ENCODE measurements around the gene CHI3L2. TPM values are rescaled to one million over a fixed set of nuclear protein-coding genes. Genes with fewer than 3 reads are reported as not detected.

The CHI3L2 gene
- total RNA-seq, 4 donors from 2014 or later, result 0.42 to 13.1 (median 4.7) TPM; not detected in 1

GRCh38 chr1:111283838-111284237, 56.3 kb downstream of the CHI3L2 start:
- Histone ChIP-seq H3K4me3 (no peak overlapping the region), H3K27me3 (no peaks in the 10 kb centered on the region), H3K27ac (no peak overlapping the region), H3K4me1 (no peaks in the 10 kb centered on the region), H3K9me3 (no peaks in the 10 kb centered on the region), H3K36me3 (no peaks in the 10 kb centered on the region)
- no peak for TF ChIP-seq CTCF (IDR thresholded peaks at IDR 0.05)
- TF ChIP-seq POLR2AphosphoS5 (IDR thresholded peaks at IDR 0.05), result no peak
- TF ChIP-seq POLR2A (IDR thresholded peaks at IDR 0.05), result no peak
- TF ChIP-seq EP300 (IDR thresholded peaks at IDR 0.05), result no peak
- no peak for ATAC-seq

GRCh38 chr1:111285879-111286278, 58.4 kb downstream of the CHI3L2 start:
- H3K4me1 ChIP-seq, result no peaks in the 10 kb centered on the region
- WGBS, 2 donors (ENCODE audit: low coverage in 1 of 2), result 82% methylated on average over 2 of the region's 2 CpGs; no CpG with 5 or more reads in 1 of the 2 donors
- no peak overlapping the region for H3K27ac ChIP-seq
- no peaks in the 10 kb centered on the region for H3K27me3 ChIP-seq
- no peaks in the 10 kb centered on the region for H3K9me3 ChIP-seq
- no peaks in the 10 kb centered on the region for H3K36me3 ChIP-seq
- no peak for ATAC-seq
- H3K4me3 ChIP-seq, result no peak overlapping the region
- TF ChIP-seq EP300 (IDR thresholded peaks at IDR 0.05) (no peak), POLR2AphosphoS5 (IDR thresholded peaks at IDR 0.05) (no peak), CTCF (IDR thresholded peaks at IDR 0.05) (no peak), POLR2A (IDR thresholded peaks at IDR 0.05) (no peak)

GRCh38 chr1:111286912-111287311, 59.4 kb downstream of the CHI3L2 start:
- no peaks in the 10 kb centered on the region for H3K36me3 ChIP-seq
- TF ChIP-seq POLR2A (IDR thresholded peaks at IDR 0.05) (no peak), CTCF (IDR thresholded peaks at IDR 0.05) (no peak), POLR2AphosphoS5 (IDR thresholded peaks at IDR 0.05) (no peak), EP300 (IDR thresholded peaks at IDR 0.05) (no peak)
- WGBS, 2 donors (ENCODE audit: low coverage in 1 of 2), result 0% methylated on average over 1 of the region's 1 CpG

GRCh38 chr1:111289371-111289770, 61.9 kb downstream of the CHI3L2 start:
- no peaks in the 10 kb centered on the region for H3K27me3 ChIP-seq
- WGBS, 2 donors (ENCODE audit: low coverage in 1 of 2), result 29 to 55% methylated on average over 1 to 4 of the region's 5 CpGs
- H3K36me3 ChIP-seq, result no peaks in the 10 kb centered on the region
- H3K27ac ChIP-seq, result no peak overlapping the region
- H3K9me3 ChIP-seq, result no peaks in the 10 kb centered on the region
- no peak for ATAC-seq
- TF ChIP-seq POLR2AphosphoS5 (IDR thresholded peaks at IDR 0.05) (no peak), POLR2A (IDR thresholded peaks at IDR 0.05) (no peak), EP300 (IDR thresholded peaks at IDR 0.05) (no peak), CTCF (IDR thresholded peaks at IDR 0.05) (no peak)
- H3K4me1 ChIP-seq, result no peaks in the 10 kb centered on the region
- no peak overlapping the region for H3K4me3 ChIP-seq

More at GRCh38 chr1:111286912-111287311, 59.4 kb downstream of the CHI3L2 start:
- H3K4me1 ChIP-seq, result no peaks in the 10 kb centered on the region
- no peak overlapping the region for H3K27ac ChIP-seq
- no peak overlapping the region for H3K4me3 ChIP-seq
- ATAC-seq, result no peak
- H3K9me3 ChIP-seq, result no peaks in the 10 kb centered on the region
- H3K27me3 ChIP-seq, result no peaks in the 10 kb centered on the region

GRCh38 chr1:111290104-111290503, 62.6 kb downstream of the CHI3L2 start:
- H3K4me1 ChIP-seq, result no peaks in the 10 kb centered on the region
- no peaks in the 10 kb centered on the region for H3K9me3 ChIP-seq
- H3K4me3 ChIP-seq, result no peak overlapping the region
- no peak overlapping the region for H3K27ac ChIP-seq
- H3K36me3 ChIP-seq, result no peaks in the 10 kb centered on the region
- WGBS, 2 donors (ENCODE audit: low coverage in 1 of 2), result 44 to 57% methylated on average over 3 of the region's 3 CpGs
- no peak for ATAC-seq
- TF ChIP-seq CTCF (IDR thresholded peaks at IDR 0.05) (no peak), POLR2AphosphoS5 (IDR thresholded peaks at IDR 0.05) (no peak), POLR2A (IDR thresholded peaks at IDR 0.05) (no peak), EP300 (IDR thresholded peaks at IDR 0.05) (no peak)
- no peaks in the 10 kb centered on the region for H3K27me3 ChIP-seq

Data from gastroesophageal sphincter (tissue), 4 donors.